ENCODE results near the gene APEH.

DNA sequence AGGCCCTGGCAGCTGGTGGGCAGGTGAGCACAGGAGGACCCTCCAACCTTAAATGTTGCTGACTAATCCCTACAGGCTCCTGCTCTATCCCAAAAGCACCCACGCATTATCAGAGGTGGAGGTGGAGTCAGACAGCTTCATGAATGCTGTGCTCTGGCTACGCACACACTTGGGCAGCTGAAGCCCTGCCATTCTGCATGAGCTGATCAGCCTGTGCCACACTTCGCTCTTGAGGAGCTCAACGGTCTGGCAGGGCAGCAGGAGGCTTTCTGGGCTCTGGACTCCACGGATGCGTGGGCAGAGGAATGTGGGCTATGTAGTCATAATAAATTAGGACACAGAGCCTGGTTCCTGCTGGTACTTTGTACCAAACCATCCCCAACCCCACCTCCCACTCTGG is 9.0 kb downstream of the APEH start:
- TF ChIP-seq ZNF274 (IDR thresholded peaks at IDR 0.05; ENCODE audit: low read depth, low read length) (no peak), YY1 (IDR thresholded peaks at IDR 0.05; ENCODE audit: insufficient read depth, insufficient read length) (no peak)

All from NT2/D1 (cell line).